GM12878 (cell line): Measurements from ENCODE around the gene TRIM39.

Experiments
- CREB1 ChIP-seq: IDR thresholded peaks from 2 replicates; pipeline ENCODE4 v1.6.1; 2012; ENCODE audit warnings: low read depth, mild to moderate bottlenecking, inconsistent platforms
- RAD21 ChIP-seq: IDR thresholded peaks from 2 replicates; pipeline ENCODE4 v1.6.1; 2011; ENCODE audit warnings: mild to moderate bottlenecking, low read depth, low read length, moderate library complexity; ENCODE audit not compliant: insufficient read depth
- SREBF1 ChIP-seq: IDR thresholded peaks from 2 replicates; pipeline ENCODE4 v1.6.1; 2012; ENCODE audit warnings: mild to moderate bottlenecking, low read length
- ZBED1 ChIP-seq: IDR thresholded peaks from 2 replicates; pipeline ENCODE4 v1.6.1; 2016; ENCODE audit warnings: borderline replicate concordance
- TF ChIP-seq, protein P1 (sequence below): IDR thresholded peaks from 2 replicates; pipeline ENCODE4 v1.6.1; 2011; ENCODE audit warnings: low read depth, mild to moderate bottlenecking, low read length, moderate library complexity, borderline replicate concordance; ENCODE audit errors: extremely low read depth
- TF ChIP-seq, protein P2 (sequence below), 3 experiments: IDR thresholded peaks in 2 of 3; conservative IDR thresholded peaks in 1 of 3; 2 replicates each; pipeline ENCODE4 v1.5.1; 2011; ENCODE audit warnings: low read depth in 3 of 3, low read length in 3 of 3, mild to moderate bottlenecking in 3 of 3, control low read depth in 2 of 3, moderate library complexity in 2 of 3, inconsistent platforms in 1 of 3, mixed read lengths in 1 of 3; ENCODE audit not compliant: control insufficient read depth in 2 of 3, insufficient read depth in 1 of 3; ENCODE audit errors: extremely low read depth in 1 of 3

DNA sequence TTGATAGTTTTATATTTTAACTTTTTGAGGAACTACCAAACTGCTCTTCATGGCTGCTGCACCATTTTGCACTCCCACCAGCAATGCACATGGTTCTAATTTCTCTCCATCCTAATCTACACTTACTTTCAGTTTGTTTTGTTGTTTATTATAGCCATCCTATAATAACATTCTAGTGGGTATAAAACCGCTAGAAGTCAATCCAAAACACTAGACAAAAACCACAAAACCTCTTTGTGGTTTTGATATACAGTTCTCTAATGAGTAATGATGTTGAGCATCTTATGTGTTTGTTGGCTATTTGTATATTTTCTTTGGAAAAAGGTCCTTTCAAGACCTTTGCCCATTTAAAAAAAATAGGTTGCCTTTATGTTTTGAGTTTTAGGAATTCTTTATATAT, 23.8 kb downstream of the TRIM39 start:
- TF ChIP-seq, protein P1, sequence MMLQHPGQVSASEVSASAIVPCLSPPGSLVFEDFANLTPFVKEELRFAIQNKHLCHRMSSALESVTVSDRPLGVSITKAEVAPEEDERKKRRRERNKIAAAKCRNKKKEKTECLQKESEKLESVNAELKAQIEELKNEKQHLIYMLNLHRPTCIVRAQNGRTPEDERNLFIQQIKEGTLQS, result no peak
- TF ChIP-seq SREBF1, result no peak
- TF ChIP-seq RAD21, result no peak
- TF ChIP-seq CREB1, result no peak
- no peak for TF ChIP-seq ZBED1
- TF ChIP-seq, protein P2, sequence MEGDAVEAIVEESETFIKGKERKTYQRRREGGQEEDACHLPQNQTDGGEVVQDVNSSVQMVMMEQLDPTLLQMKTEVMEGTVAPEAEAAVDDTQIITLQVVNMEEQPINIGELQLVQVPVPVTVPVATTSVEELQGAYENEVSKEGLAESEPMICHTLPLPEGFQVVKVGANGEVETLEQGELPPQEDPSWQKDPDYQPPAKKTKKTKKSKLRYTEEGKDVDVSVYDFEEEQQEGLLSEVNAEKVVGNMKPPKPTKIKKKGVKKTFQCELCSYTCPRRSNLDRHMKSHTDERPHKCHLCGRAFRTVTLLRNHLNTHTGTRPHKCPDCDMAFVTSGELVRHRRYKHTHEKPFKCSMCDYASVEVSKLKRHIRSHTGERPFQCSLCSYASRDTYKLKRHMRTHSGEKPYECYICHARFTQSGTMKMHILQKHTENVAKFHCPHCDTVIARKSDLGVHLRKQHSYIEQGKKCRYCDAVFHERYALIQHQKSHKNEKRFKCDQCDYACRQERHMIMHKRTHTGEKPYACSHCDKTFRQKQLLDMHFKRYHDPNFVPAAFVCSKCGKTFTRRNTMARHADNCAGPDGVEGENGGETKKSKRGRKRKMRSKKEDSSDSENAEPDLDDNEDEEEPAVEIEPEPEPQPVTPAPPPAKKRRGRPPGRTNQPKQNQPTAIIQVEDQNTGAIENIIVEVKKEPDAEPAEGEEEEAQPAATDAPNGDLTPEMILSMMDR (IDR thresholded peaks at IDR 0.05 in 2 of 3, conservative IDR thresholded peaks at IDR 0.05 in 1 of 3; ENCODE audit: control insufficient read depth in 2 of 3, extremely low read depth in 1 of 3, insufficient read depth in 1 of 3, low read depth in 3 of 3, low read length in 3 of 3), result no peak
